Neural cell (in vitro differentiated cells): Measurements from ENCODE around the gene CSMD2. TPM values are rescaled to one million over a fixed set of nuclear protein-coding genes. Genes with fewer than 3 reads are reported as not detected.

ENCODE experiments used
- H2AFZ ChIP-seq: fragments of 200-600, 300-800 bp; sonication (generic), shearing (Covaris generic); 2 replicates; pipeline ENCODE4 v1.6.0; 2014; ENCODE audit warnings: low read depth, mild to moderate bottlenecking, antibody characterized with exemption, low read length, moderate library complexity
- H3F3A ChIP-seq: fragments of 200-600 bp; shearing (Covaris generic); 2 replicates; pipeline ENCODE4 v1.6.1; 2016; ENCODE audit warnings: mild to moderate bottlenecking, moderate library complexity, mixed read lengths, antibody characterized with exemption, low read length; ENCODE audit not compliant: insufficient read depth, poor library complexity, severe bottlenecking
- H3K27ac ChIP-seq: fragments of 200-600, 300-800 bp; sonication (generic), shearing (Covaris generic); 2 replicates; pipeline ENCODE4 v1.5.1; 2014; ENCODE audit warnings: mild to moderate bottlenecking, low read length, moderate library complexity
- H3K27me3 ChIP-seq: fragments of 300-800, 200-600 bp; sonication (generic), shearing (Covaris generic); 2 replicates; pipeline ENCODE4 v1.6.0; 2014; ENCODE audit warnings: mild to moderate bottlenecking, low read depth, low read length, moderate library complexity; ENCODE audit not compliant: insufficient read depth
- H3K36me3 ChIP-seq: fragments of 300-800, 200-600 bp; sonication (generic), shearing (Covaris generic); 2 replicates; pipeline ENCODE4 v1.5.1; 2014; ENCODE audit warnings: mild to moderate bottlenecking, antibody characterized with exemption, low read length, moderate library complexity; ENCODE audit not compliant: insufficient read depth
- H3K4me2 ChIP-seq: fragments of 300-800, 200-600 bp; sonication (generic), shearing (Covaris generic); 2 replicates; pipeline ENCODE4 v1.6.0; 2014; ENCODE audit warnings: mild to moderate bottlenecking, low read length
- H3K4me3 ChIP-seq: fragments of 300-800, 200-600 bp; sonication (generic), shearing (Covaris generic); 2 replicates; pipeline ENCODE4 v1.5.1; 2014; ENCODE audit warnings: mild to moderate bottlenecking, low read length, moderate library complexity
- H3K79me2 ChIP-seq: fragments of 200-600 bp; shearing (Covaris generic); replicated peaks from 2 replicates; pipeline ENCODE4 v1.6.0; 2014; ENCODE audit warnings: mild to moderate bottlenecking, low read length, moderate library complexity; ENCODE audit not compliant: insufficient read depth
- H3K9ac ChIP-seq: fragments of 300-800, 200-600 bp; sonication (generic), shearing (Covaris generic); 2 replicates; pipeline ENCODE4 v1.6.1; 2016; ENCODE audit warnings: mild to moderate bottlenecking, low read length, mixed read lengths
- H3K9me2 ChIP-seq: fragments of 200-600 bp; shearing (Covaris generic); 2 replicates; pipeline ENCODE4 v1.6.1; 2016; ENCODE audit warnings: mild to moderate bottlenecking, low read length, mixed read lengths; ENCODE audit not compliant: insufficient read depth
- H3K9me3 ChIP-seq: fragments of 200-600, 300-800 bp; sonication (generic), shearing (Covaris generic); 2 replicates; pipeline ENCODE4 v1.6.1; 2016; ENCODE audit warnings: mild to moderate bottlenecking, mixed run types, low read length, moderate library complexity, mixed read lengths
- H4K20me1 ChIP-seq: fragments of 200-600 bp; shearing (Covaris generic); 2 replicates; pipeline ENCODE4 v1.6.1; 2016; ENCODE audit warnings: mild to moderate bottlenecking, mixed run types; ENCODE audit not compliant: insufficient read depth
- EP300 ChIP-seq: fragments of 450-650 bp; conservative IDR thresholded peaks from 2 replicates; pipeline ENCODE4 v1.6.1; 2014; ENCODE audit warnings: antibody characterized with exemption, mild to moderate bottlenecking, moderate library complexity; ENCODE audit not compliant: poor library complexity, severe bottlenecking
- EZH2 ChIP-seq: fragments of 200-600, 300-800 bp; shearing (Covaris generic), sonication (generic); IDR thresholded peaks from 2 replicates; pipeline ENCODE4 v1.6.1; 2014; ENCODE audit warnings: antibody characterized with exemption, low read length, borderline replicate concordance, mild to moderate bottlenecking; ENCODE audit not compliant: insufficient read depth, poor library complexity, severe bottlenecking
- MXI1 ChIP-seq: fragments of 450-650 bp; conservative IDR thresholded peaks from 2 replicates; pipeline ENCODE4 v1.6.1; 2014; ENCODE audit warnings: antibody characterized with exemption, mild to moderate bottlenecking; ENCODE audit not compliant: poor library complexity, severe bottlenecking
- POLR2AphosphoS5 ChIP-seq: IDR thresholded peaks from 2 replicates; pipeline ENCODE4 v1.6.1; 2012
- REST ChIP-seq: IDR thresholded peaks from 2 replicates; pipeline ENCODE4 v1.6.1; 2012; ENCODE audit warnings: borderline replicate concordance
- SMC3 ChIP-seq: fragments of 450-650 bp; conservative IDR thresholded peaks from 2 replicates; pipeline ENCODE4 v1.6.1; 2014; ENCODE audit warnings: antibody characterized with exemption, mild to moderate bottlenecking, moderate library complexity; ENCODE audit not compliant: poor library complexity
- TAF1 ChIP-seq: IDR thresholded peaks from 2 replicates; pipeline ENCODE4 v1.6.1; 2012; ENCODE audit warnings: low read depth
- polyA plus RNA-seq: library from polyadenylated mRNA; depleted of rRNA; stranded (reverse); fragments of >200 nt; gene quantifications from 2 replicates; pipeline ENCODE4 v1.2.3, GENCODE V29; 2014
- TF ChIP-seq, protein P1 (sequence below): fragments of 450-650 bp; IDR thresholded peaks from 2 replicates; pipeline ENCODE4 v1.5.1; 2014; ENCODE audit warnings: antibody characterized with exemption, mild to moderate bottlenecking, moderate library complexity; ENCODE audit not compliant: poor library complexity, severe bottlenecking

The CSMD2 gene
- polyA plus RNA-seq, 1 donor from 2014 or later: 9.6 TPM

GRCh38 chr1:33986390-33987095 is 178.5 kb downstream of the CSMD2 start:
- H2AFZ ChIP-seq: no peak overlapping the region
- no peak for TF ChIP-seq MXI1
- no peak for TF ChIP-seq SMC3
- no peak for TF ChIP-seq EP300
- no peak for TF ChIP-seq POLR2AphosphoS5
- TF ChIP-seq TAF1: no peak
- TF ChIP-seq, protein P1, sequence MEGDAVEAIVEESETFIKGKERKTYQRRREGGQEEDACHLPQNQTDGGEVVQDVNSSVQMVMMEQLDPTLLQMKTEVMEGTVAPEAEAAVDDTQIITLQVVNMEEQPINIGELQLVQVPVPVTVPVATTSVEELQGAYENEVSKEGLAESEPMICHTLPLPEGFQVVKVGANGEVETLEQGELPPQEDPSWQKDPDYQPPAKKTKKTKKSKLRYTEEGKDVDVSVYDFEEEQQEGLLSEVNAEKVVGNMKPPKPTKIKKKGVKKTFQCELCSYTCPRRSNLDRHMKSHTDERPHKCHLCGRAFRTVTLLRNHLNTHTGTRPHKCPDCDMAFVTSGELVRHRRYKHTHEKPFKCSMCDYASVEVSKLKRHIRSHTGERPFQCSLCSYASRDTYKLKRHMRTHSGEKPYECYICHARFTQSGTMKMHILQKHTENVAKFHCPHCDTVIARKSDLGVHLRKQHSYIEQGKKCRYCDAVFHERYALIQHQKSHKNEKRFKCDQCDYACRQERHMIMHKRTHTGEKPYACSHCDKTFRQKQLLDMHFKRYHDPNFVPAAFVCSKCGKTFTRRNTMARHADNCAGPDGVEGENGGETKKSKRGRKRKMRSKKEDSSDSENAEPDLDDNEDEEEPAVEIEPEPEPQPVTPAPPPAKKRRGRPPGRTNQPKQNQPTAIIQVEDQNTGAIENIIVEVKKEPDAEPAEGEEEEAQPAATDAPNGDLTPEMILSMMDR: no peak
- H3K36me3 ChIP-seq: no peaks in the 10 kb centered on the region
- no peak overlapping the region for H3K27ac ChIP-seq
- no peak overlapping the region for H3K4me3 ChIP-seq
- H3K27me3 ChIP-seq: no peaks in the 10 kb centered on the region
- H3K79me2 ChIP-seq: no peaks in the 10 kb centered on the region
- H3K9ac ChIP-seq: no peak overlapping the region
- H4K20me1 ChIP-seq: no peaks in the 10 kb centered on the region
- H3F3A ChIP-seq: no peaks in the 10 kb centered on the region
- H3K9me3 ChIP-seq: no peaks in the 10 kb centered on the region
- H3K9me2 ChIP-seq: no peaks in the 10 kb centered on the region
- no peak overlapping the region for H3K4me2 ChIP-seq

DNA sequence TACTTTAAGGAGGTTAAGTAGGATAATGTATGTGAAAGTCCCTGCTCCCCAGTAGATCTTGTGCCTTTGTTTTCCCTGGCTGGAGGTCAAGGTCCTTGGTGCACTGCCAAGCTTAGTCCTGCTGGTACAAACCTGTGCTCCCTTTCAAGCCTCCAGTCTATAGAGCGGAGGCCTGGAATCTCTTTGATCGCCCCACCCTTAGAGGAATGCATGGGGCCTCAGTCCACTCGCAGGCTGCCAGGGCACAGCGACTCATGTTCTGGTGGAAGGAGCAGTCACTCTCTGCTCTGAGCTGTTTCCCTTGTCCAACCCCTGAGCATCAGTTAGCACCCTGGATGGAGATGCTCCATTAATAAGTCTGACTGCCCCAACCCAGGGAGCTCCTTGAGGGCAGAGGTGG is 179.4 kb downstream of the CSMD2 start:
- Histone ChIP-seq H3K27ac (no peak overlapping the region), H3K9me2 (no peaks in the 10 kb centered on the region), H3K36me3 (no peaks in the 10 kb centered on the region), H4K20me1 (no peaks in the 10 kb centered on the region), H3K4me3 (no peak overlapping the region), H3K79me2 (no peaks in the 10 kb centered on the region), H3K9ac (no peak overlapping the region), H3K9me3 (no peaks in the 10 kb centered on the region), H3F3A (no peaks in the 10 kb centered on the region), H3K27me3 (no peaks in the 10 kb centered on the region), H2AFZ (no peak overlapping the region), H3K4me2 (no peak overlapping the region)
- TF ChIP-seq SMC3 (no peak), TAF1 (no peak), REST (no peak), EZH2 (no peak)
